Neural progenitor cell (in vitro differentiated cells): ENCODE results near the gene GLTPD2. TPM values are rescaled to one million over a fixed set of nuclear protein-coding genes. Genes with fewer than 3 reads are reported as not detected.

Source experiments
- DNase-seq: peaks from one replicate; pipeline ENCODE4 v3.0.0-alpha.2; 2016; ENCODE audit warnings: low spot score
- H2AFZ ChIP-seq: fragments of 200-600 bp; sonication (generic); replicated peaks from 2 replicates; pipeline ENCODE4 v1.6.1; 2016; ENCODE audit warnings: antibody characterized with exemption
- H3F3A ChIP-seq: fragments of 200-600 bp; sonication (generic); 2 replicates; pipeline ENCODE4 v1.6.1; 2016; ENCODE audit warnings: antibody characterized with exemption, low read depth
- H3K27ac ChIP-seq: fragments of 200-600 bp; sonication (generic); 2 replicates; pipeline ENCODE4 v1.5.1; 2016; ENCODE audit warnings: mild to moderate bottlenecking
- H3K27me3 ChIP-seq: fragments of 200-600 bp; sonication (generic); 2 replicates; pipeline ENCODE4 v1.6.1; 2016; ENCODE audit warnings: mild to moderate bottlenecking, moderate library complexity
- H3K36me3 ChIP-seq: fragments of 200-600 bp; sonication (generic); 2 replicates; pipeline ENCODE4 v1.5.1; 2016
- H3K4me1 ChIP-seq: fragments of 200-600 bp; sonication (generic); 2 replicates; pipeline ENCODE4 v1.6.1; 2016; ENCODE audit warnings: mixed run types
- H3K4me2 ChIP-seq: fragments of 200-600 bp; sonication (generic); 2 replicates; pipeline ENCODE4 v1.6.1; 2016
- H3K4me3 ChIP-seq: fragments of 200-600 bp; sonication (generic); 2 replicates; pipeline ENCODE4 v1.5.1; 2016
- H3K79me2 ChIP-seq: fragments of 200-600 bp; sonication (generic); 2 replicates; pipeline ENCODE4 v1.6.1; 2016; ENCODE audit warnings: low read depth
- H3K9ac ChIP-seq: fragments of 200-600 bp; sonication (generic); 2 replicates; pipeline ENCODE4 v1.6.1; 2016
- H3K9me3 ChIP-seq: fragments of 200-600 bp; sonication (generic); 2 replicates; pipeline ENCODE4 v1.5.1; 2016; ENCODE audit warnings: low read depth
- H4K20me1 ChIP-seq: fragments of 200-600 bp; sonication (generic); 2 replicates; pipeline ENCODE4 v1.6.1; 2016; ENCODE audit warnings: low read depth
- H3K27ac Mint-ChIP-seq: 3 replicates; pipeline ENCODE4 v1.8.0; 2021; ENCODE audit warnings: mixed read lengths
- H3K27me3 Mint-ChIP-seq: 2 replicates; pipeline ENCODE4 v1.8.0; 2022; ENCODE audit warnings: low read depth, mild to moderate bottlenecking, inconsistent platforms, moderate library complexity, mixed read lengths; ENCODE audit not compliant: insufficient read depth
- H3K36me3 Mint-ChIP-seq: 3 replicates; pipeline ENCODE4 v1.8.0; 2021; ENCODE audit warnings: mixed read lengths
- H3K4me1 Mint-ChIP-seq: 3 replicates; pipeline ENCODE4 v1.8.0; 2021; ENCODE audit warnings: mixed read lengths
- H3K4me3 Mint-ChIP-seq: 3 replicates; pipeline ENCODE4 v1.8.0; 2021; ENCODE audit warnings: mild to moderate bottlenecking, moderate library complexity, mixed read lengths
- H3K9me3 Mint-ChIP-seq: 3 replicates; pipeline ENCODE4 v1.8.0; 2020; ENCODE audit warnings: mixed read lengths
- CTCF ChIP-seq: fragments of 200-600 bp; sonication (generic); IDR thresholded peaks from 2 replicates; pipeline ENCODE4 v1.5.1; 2017; ENCODE audit warnings: antibody characterized with exemption, mild to moderate bottlenecking
- EZH2 ChIP-seq: fragments of 200-600 bp; sonication (generic); IDR thresholded peaks from 2 replicates; pipeline ENCODE4 v1.6.1; 2017; ENCODE audit warnings: antibody characterized with exemption, mild to moderate bottlenecking, moderate library complexity
- EZH2phosphoT487 ChIP-seq: fragments of 200-600 bp; sonication (generic); IDR thresholded peaks from 2 replicates; pipeline ENCODE4 v1.6.1; 2017; ENCODE audit warnings: antibody characterized with exemption
- total RNA-seq: library from RNA; depleted of rRNA; stranded (reverse); fragments of >200 nt; gene quantifications from 2 replicates; pipeline ENCODE4 v1.2.3, GENCODE V29; 2015; ENCODE audit warnings: low replicate concordance

The GLTPD2 gene
- total RNA-seq, 1 donor from 2014 or later, result not detected

- Histone ChIP-seq H4K20me1 (no peaks in the 10 kb centered on the region), H3K4me1 (no peaks in the 10 kb centered on the region), H3K4me3 (no peak overlapping the region), H3K9me3 (no peaks in the 10 kb centered on the region), H3K4me2 (no peak overlapping the region), H3K27ac (no peak overlapping the region), H3F3A (no peaks in the 10 kb centered on the region), H3K79me2 (no peaks in the 10 kb centered on the region), H3K9ac (no peak overlapping the region), H2AFZ (no peak overlapping the region), H3K36me3 (no peaks in the 10 kb centered on the region), H3K27me3 (no peaks in the 10 kb centered on the region)
- H3K27ac Mint-ChIP-seq, result no peak overlapping the region
- H3K4me3 Mint-ChIP-seq, result no peak overlapping the region
- H3K36me3 Mint-ChIP-seq, result no peaks in the 10 kb centered on the region
- TF ChIP-seq EZH2phosphoT487 (no peak), CTCF (no peak), EZH2 (no peak)
- peaks cover 9% of the 10 kb centered on the region for H3K27me3 Mint-ChIP-seq
- no peaks in the 10 kb centered on the region for H3K9me3 Mint-ChIP-seq
- DNase-seq, result no peak
- no peaks in the 10 kb centered on the region for H3K4me1 Mint-ChIP-seq
These were observed 16.5 kb upstream of the GLTPD2 start for GRCh38 chr17:4772235-4772613.

GRCh38 chr17:4777969-4778760, 10.6 kb upstream of the GLTPD2 start:
- no peak overlapping the region for H3K9ac ChIP-seq
- H3K4me2 ChIP-seq, result no peak overlapping the region
- no peak for TF ChIP-seq EZH2phosphoT487
- no peak for TF ChIP-seq EZH2
- no peak for TF ChIP-seq CTCF
- H3K27ac ChIP-seq, result no peak overlapping the region
- H3K4me3 ChIP-seq, result no peak overlapping the region
- Mint-ChIP-seq H3K4me3 (no peak overlapping the region), H3K27ac (no peak overlapping the region), H3K36me3 (no peaks in the 10 kb centered on the region), H3K27me3 (peaks cover 9% of the 10 kb centered on the region), H3K4me1 (no peaks in the 10 kb centered on the region), H3K9me3 (no peaks in the 10 kb centered on the region)
- H3F3A ChIP-seq, result no peaks in the 10 kb centered on the region
- H3K36me3 ChIP-seq, result no peaks in the 10 kb centered on the region
- H3K79me2 ChIP-seq, result no peaks in the 10 kb centered on the region
- no peaks in the 10 kb centered on the region for H3K4me1 ChIP-seq
- H2AFZ ChIP-seq, result no peak overlapping the region
- no peaks in the 10 kb centered on the region for H3K9me3 ChIP-seq
- DNase-seq, result no peak
- no peaks in the 10 kb centered on the region for H4K20me1 ChIP-seq
- peaks cover 20% of the 10 kb centered on the region for H3K27me3 ChIP-seq

GRCh38 chr17:4780325-4780955, 8.3 kb upstream of the GLTPD2 start:
- no peaks in the 10 kb centered on the region for H3K9me3 ChIP-seq
- no peaks in the 10 kb centered on the region for H3K9me3 Mint-ChIP-seq
- H3K4me2 ChIP-seq, result no peak overlapping the region
- no peak for TF ChIP-seq EZH2
- TF ChIP-seq EZH2phosphoT487, result no peak
- TF ChIP-seq CTCF, result no peak
- no peak overlapping the region for H3K9ac ChIP-seq
- H4K20me1 ChIP-seq, result no peaks in the 10 kb centered on the region
- H3K27me3 Mint-ChIP-seq, result peaks cover 9% of the 10 kb centered on the region
- H2AFZ ChIP-seq, result no peak overlapping the region
- peaks cover 39% of the 10 kb centered on the region for H3K27me3 ChIP-seq
- H3K4me3 Mint-ChIP-seq, result no peak overlapping the region
- no peak overlapping the region for H3K4me3 ChIP-seq
- no peaks in the 10 kb centered on the region for H3K36me3 Mint-ChIP-seq
- H3K27ac Mint-ChIP-seq, result no peak overlapping the region
- H3K4me1 Mint-ChIP-seq, result no peaks in the 10 kb centered on the region
- no peaks in the 10 kb centered on the region for H3K79me2 ChIP-seq
- no peak for DNase-seq
- H3F3A ChIP-seq, result no peaks in the 10 kb centered on the region
- no peak overlapping the region for H3K27ac ChIP-seq
- H3K4me1 ChIP-seq, result no peaks in the 10 kb centered on the region
- no peaks in the 10 kb centered on the region for H3K36me3 ChIP-seq
